Keratinocyte (primary cell): ENCODE data around the gene CALML5.

Experiments
- CTCF ChIP-seq, 3 experiments: IDR thresholded peaks in 1 of 3; conservative IDR thresholded peaks in 1 of 3; optimal IDR thresholded peaks in 1 of 3; 2 replicates in 2 of 3; 3 replicates in 1 of 3; pipeline versions ENCODE3 to v1.5.1; 2011; ENCODE audit warnings: low read length in 3 of 3, mild to moderate bottlenecking in 3 of 3, moderate library complexity in 2 of 3, control low read depth in 1 of 3, inconsistent platforms in 1 of 3; ENCODE audit not compliant: insufficient read depth in 2 of 3; ENCODE audit errors: extremely low read depth in 1 of 3
- EZH2 ChIP-seq: IDR thresholded peaks from one replicate; pipeline ENCODE4 v1.6.1; 2012; ENCODE audit warnings: inconsistent platforms, mild to moderate bottlenecking, low read length, moderate library complexity

- TF ChIP-seq CTCF (optimal IDR thresholded peaks at IDR 0.05 in 1 of 3, IDR thresholded peaks at IDR 0.05 in 1 of 3, conservative IDR thresholded peaks at IDR 0.05 in 1 of 3; ENCODE audit: extremely low read depth in 1 of 3, insufficient read depth in 2 of 3, low read length in 3 of 3) (no peak), EZH2 (no peak)
Observed at GRCh38 chr10:5466451-5467206, 32.7 kb downstream of the CALML5 start.
